Caco-2 (cell line): ENCODE measurements around the gene SVIL. TPM values are rescaled to one million over a fixed set of nuclear protein-coding genes. Genes with fewer than 3 reads are reported as not detected.

Experiments
- BruUV-seq: library from RNA; stranded (reverse); fragments of 400-500 nt; replicated peaks from 2 replicates; lab custom pipeline; 2021; lab: Mats Ljungman, UMichigan
- CTCF ChIA-PET: fragments of 300-600 bp; sonication (Branson Sonifier 250); formaldehyde crosslinking; loops from one replicate; lab custom pipeline; 2022; ENCODE audit warnings: antibody characterized with exemption; lab: Charles Lee
- POLR2A ChIA-PET: fragments of 300-600 bp; sonication (Branson Sonifier 250); formaldehyde crosslinking; loops from one replicate; lab custom pipeline; 2022; ENCODE audit warnings: antibody characterized with exemption; lab: Charles Lee
- DNase-seq, 2 experiments: peaks; one replicate each; pipeline versions ENCODE4 v3.0.0 to v3.0.0-alpha.2; 2020 to 2022
- H3K27me3 ChIP-seq: replicated peaks from 2 replicates; pipeline ENCODE4 v1.6.0; 2011; ENCODE audit warnings: low read length; ENCODE audit not compliant: control insufficient read depth, insufficient read depth
- H3K36me3 ChIP-seq: 2 replicates; pipeline ENCODE4 v1.5.1; 2011; ENCODE audit warnings: low read length; ENCODE audit not compliant: control insufficient read depth, insufficient read depth
- H3K4me1 ChIP-seq: fragments of 250-450 bp; sonication (Bioruptor Pico); 2 replicates; pipeline ENCODE4 v1.5.1; 2020; ENCODE audit warnings: mild to moderate bottlenecking
- H3K4me3 ChIP-seq: 2 replicates; pipeline ENCODE4 v1.5.1; 2011; ENCODE audit warnings: low read depth, mild to moderate bottlenecking, control low read depth, low read length
- H3K9me3 ChIP-seq: fragments of 250-450 bp; sonication (Bioruptor Pico); 2 replicates; pipeline ENCODE4 v1.5.1; 2020; ENCODE audit warnings: mild to moderate bottlenecking, moderate library complexity
- H3K27ac Mint-ChIP-seq: one replicate; pipeline ENCODE4 v1.8.0; 2022; ENCODE audit warnings: mixed read lengths; ENCODE audit not compliant: unreplicated experiment
- H3K27me3 Mint-ChIP-seq: one replicate; pipeline ENCODE4 v1.8.0; 2022; ENCODE audit warnings: mixed read lengths; ENCODE audit not compliant: insufficient read depth, unreplicated experiment
- H3K36me3 Mint-ChIP-seq: one replicate; pipeline ENCODE4 v1.8.0; 2022; ENCODE audit warnings: mild to moderate bottlenecking, mixed read lengths; ENCODE audit not compliant: insufficient read depth, unreplicated experiment
- H3K4me1 Mint-ChIP-seq: one replicate; pipeline ENCODE4 v1.8.0; 2022; ENCODE audit warnings: low read depth, mixed read lengths; ENCODE audit not compliant: unreplicated experiment
- H3K4me3 Mint-ChIP-seq: one replicate; pipeline ENCODE4 v1.8.0; 2022; ENCODE audit warnings: mild to moderate bottlenecking, moderate library complexity, mixed read lengths; ENCODE audit not compliant: unreplicated experiment
- H3K9me3 Mint-ChIP-seq: one replicate; pipeline ENCODE4 v1.8.0; 2022; ENCODE audit warnings: mixed read lengths; ENCODE audit not compliant: unreplicated experiment
- CTCF ChIP-seq, 2 experiments: fragments of 200-600 bp in 1 of 2; IDR thresholded peaks; 1 replicate in 1 of 2; 2 replicates in 1 of 2; pipeline versions ENCODE4 v1.5.1 to v1.8.0; 2011 to 2022; ENCODE audit warnings: antibody characterized with exemption in 1 of 2, control low read depth in 1 of 2, inconsistent platforms in 1 of 2, low read depth in 1 of 2, low read length in 1 of 2, mild to moderate bottlenecking in 1 of 2, moderate library complexity in 1 of 2; ENCODE audit not compliant: insufficient read depth in 1 of 2, severe bottlenecking in 1 of 2, unreplicated experiment in 1 of 2
- intact Hi-C: fragments of 100-400 bp; cut with micrococcal nuclease; formaldehyde crosslinking; loops from one replicate; pipeline ENCODE4 v1.10.0; 2022; ENCODE audit not compliant: unreplicated experiment
- total RNA-seq: library from RNA; stranded (reverse); gene quantifications from 2 replicates; pipeline ENCODE4 v1.2.3, GENCODE V29; 2022

SVIL gene
- total RNA-seq, 1 experiment from 2014 or later, result 54.4 TPM

GRCh38 chr10:29495366-29495765, 139.4 kb downstream of the SVIL start:
- ChIA-PET POLR2A (no interaction called here), CTCF (no interaction called here)
- Mint-ChIP-seq H3K9me3 (no peaks in the 10 kb centered on the region), H3K36me3 (peaks cover 73% of the 10 kb centered on the region), H3K27ac (peak overlapping the region; percentile 28), H3K27me3 (no peaks in the 10 kb centered on the region), H3K4me3 (no peak overlapping the region), H3K4me1 (no peaks in the 10 kb centered on the region)
- BruUV-seq, result no TSS peak
- intact Hi-C loops, result no loop called here
- Histone ChIP-seq H3K4me1 (no peaks in the 10 kb centered on the region), H3K36me3 (peaks cover 3% of the 10 kb centered on the region; the same call in 1 of the 2 replicates), H3K4me3 (no peak overlapping the region), H3K9me3 (no peaks in the 10 kb centered on the region), H3K27me3 (no peaks in the 10 kb centered on the region)
- DNase-seq, result no peak
- TF ChIP-seq CTCF (IDR thresholded peaks at IDR 0.05; ENCODE audit: insufficient read depth in 1 of 2, low read depth in 1 of 2, low read length in 1 of 2, severe bottlenecking in 1 of 2, unreplicated experiment in 1 of 2), result no peak

- no peak overlapping the region for H3K27ac Mint-ChIP-seq
- DNase-seq, result no peak
- intact Hi-C loops, result no loop called here
- POLR2A ChIA-PET, result no interaction called here
- Histone ChIP-seq H3K9me3 (no peaks in the 10 kb centered on the region), H3K4me3 (no peak overlapping the region), H3K36me3 (peaks cover 3% of the 10 kb centered on the region; the same call in 1 of the 2 replicates), H3K4me1 (no peaks in the 10 kb centered on the region), H3K27me3 (no peaks in the 10 kb centered on the region)
- BruUV-seq, result no TSS peak
- H3K4me1 Mint-ChIP-seq, result no peaks in the 10 kb centered on the region
- CTCF ChIA-PET, result no interaction called here
- no peaks in the 10 kb centered on the region for H3K27me3 Mint-ChIP-seq
- no peak overlapping the region for H3K4me3 Mint-ChIP-seq
- no peak for TF ChIP-seq CTCF (IDR thresholded peaks at IDR 0.05; ENCODE audit: insufficient read depth in 1 of 2, low read depth in 1 of 2, low read length in 1 of 2, severe bottlenecking in 1 of 2, unreplicated experiment in 1 of 2)
- H3K9me3 Mint-ChIP-seq, result no peaks in the 10 kb centered on the region
- peaks cover 76% of the 10 kb centered on the region for H3K36me3 Mint-ChIP-seq
Observed at GRCh38 chr10:29493697-29494096, 141.1 kb downstream of the SVIL start.

- Histone ChIP-seq H3K4me3 (no peak overlapping the region), H3K27me3 (no peaks in the 10 kb centered on the region), H3K4me1 (no peaks in the 10 kb centered on the region), H3K36me3 (peaks cover 4% of the 10 kb centered on the region; the same call in 1 of the 2 replicates), H3K9me3 (no peaks in the 10 kb centered on the region)
- DNase-seq, result no peak
- no peaks in the 10 kb centered on the region for H3K4me1 Mint-ChIP-seq
- TF ChIP-seq CTCF (IDR thresholded peaks at IDR 0.05; ENCODE audit: insufficient read depth in 1 of 2, low read depth in 1 of 2, low read length in 1 of 2, severe bottlenecking in 1 of 2, unreplicated experiment in 1 of 2), result no peak
- H3K27me3 Mint-ChIP-seq, result no peaks in the 10 kb centered on the region
- ChIA-PET POLR2A (no interaction called here), CTCF (no interaction called here)
- H3K36me3 Mint-ChIP-seq, result peaks cover 83% of the 10 kb centered on the region
- no peak overlapping the region for H3K27ac Mint-ChIP-seq
- no TSS peak for BruUV-seq
- intact Hi-C loops, result no loop called here
- no peaks in the 10 kb centered on the region for H3K9me3 Mint-ChIP-seq
- H3K4me3 Mint-ChIP-seq, result no peak overlapping the region
Observed at GRCh38 chr10:29492774-29493173, 142.0 kb downstream of the SVIL start.
